Endothelial cell of umbilical vein (primary cell): Measurements from ENCODE around the gene TAF10. TPM values are rescaled to one million over a fixed set of nuclear protein-coding genes. Genes with fewer than 3 reads are reported as not detected.

Source experiments
- BruUV-seq: library from RNA; stranded (reverse); fragments of 400-500 nt; replicated peaks from 2 replicates; lab custom pipeline; 2021; lab: Mats Ljungman, UMichigan
- CTCF ChIA-PET: fragments of 300-600, 350-600 bp; sonication (Branson Sonifier 250); formaldehyde crosslinking; loops from one replicate; lab custom pipeline; 2021; ENCODE audit warnings: antibody characterized with exemption, inconsistent platforms; lab: Charles Lee
- POLR2A ChIA-PET: fragments of 300-600, 350-600 bp; sonication (Branson Sonifier 250); formaldehyde crosslinking; loops from one replicate; lab custom pipeline; 2021; ENCODE audit warnings: antibody characterized with exemption, inconsistent platforms; lab: Charles Lee
- DNase-seq: peaks from one replicate; pipeline ENCODE4 v3.0.0-alpha.2; 2011; ENCODE audit warnings: low read depth, low spot score
- FAIRE-seq: peaks from 2 replicates; lab custom pipeline; 2011; peaks lifted over from hg19 to GRCh38; lab: Jason Lieb, UNC
- H2AFZ ChIP-seq: 2 replicates; pipeline ENCODE4 v1.6.0; 2012; ENCODE audit warnings: low read depth, low read length, control low read depth, inconsistent platforms
- H3K27ac ChIP-seq: 2 replicates; pipeline ENCODE4 v1.5.1; 2011; ENCODE audit warnings: low read depth, mild to moderate bottlenecking, control low read depth, low read length, moderate library complexity; ENCODE audit not compliant: insufficient read depth
- H3K27me3 ChIP-seq, 2 experiments: 2 replicates each; pipeline versions ENCODE4 v1.6.0 to v1.6.1; 2011; ENCODE audit warnings: low read length in 2 of 2, mixed read lengths in 1 of 2; ENCODE audit not compliant: control insufficient read depth in 2 of 2, insufficient read depth in 2 of 2
- H3K36me3 ChIP-seq, 2 experiments: 2 replicates in 1 of 2; 3 replicates in 1 of 2; pipeline ENCODE4 v1.5.1; 2011; ENCODE audit warnings: low read length in 2 of 2, mild to moderate bottlenecking in 1 of 2, moderate library complexity in 1 of 2; ENCODE audit not compliant: control insufficient read depth in 2 of 2, insufficient read depth in 2 of 2; ENCODE audit errors: extremely low read depth in 1 of 2
- H3K4me1 ChIP-seq: 3 replicates; pipeline ENCODE4 v1.5.1; 2011; ENCODE audit warnings: mild to moderate bottlenecking, low read length; ENCODE audit not compliant: control insufficient read depth, insufficient read depth; ENCODE audit errors: extremely low read depth
- H3K4me2 ChIP-seq: 2 replicates; pipeline ENCODE4 v1.6.1; 2011; ENCODE audit warnings: low read length, control low read depth, mixed read lengths; ENCODE audit not compliant: insufficient read depth
- H3K4me3 ChIP-seq, 3 experiments: fragments of 200-600 bp in 1 of 3; sonication (generic), shearing (Covaris generic) in 1 of 3; replicated peaks in 1 of 3; 2 replicates each; pipeline ENCODE4 v1.5.1; 2011 to 2016; ENCODE audit warnings: control low read depth in 3 of 3, low read length in 3 of 3, mild to moderate bottlenecking in 2 of 3, inconsistent platforms in 1 of 3, low read depth in 1 of 3, moderate library complexity in 1 of 3; ENCODE audit not compliant: insufficient read depth in 1 of 3
- H3K79me2 ChIP-seq: 2 replicates; pipeline ENCODE4 v1.6.0; 2012; ENCODE audit warnings: low read length, inconsistent platforms; ENCODE audit not compliant: control insufficient read depth, insufficient read depth
- H3K9ac ChIP-seq: replicated peaks from 2 replicates; pipeline ENCODE3; 2011; ENCODE audit warnings: low read length, control low read depth; ENCODE audit not compliant: insufficient read depth; ENCODE audit errors: extremely low read depth
- H3K9me1 ChIP-seq: replicated peaks from 3 replicates; pipeline ENCODE4 v1.6.0; 2011; ENCODE audit warnings: mild to moderate bottlenecking, low read length; ENCODE audit not compliant: control insufficient read depth, insufficient read depth; ENCODE audit errors: extremely low read depth
- H3K9me3 ChIP-seq: replicated peaks from 2 replicates; pipeline ENCODE4 v1.5.1; 2012; ENCODE audit warnings: low read length, inconsistent platforms; ENCODE audit not compliant: control insufficient read depth, insufficient read depth
- H4K20me1 ChIP-seq: replicated peaks from 2 replicates; pipeline ENCODE3; 2011; ENCODE audit warnings: mild to moderate bottlenecking, low read length; ENCODE audit not compliant: control insufficient read depth, insufficient read depth; ENCODE audit errors: extremely low read depth
- EZH2 ChIP-seq: IDR thresholded peaks from 2 replicates; pipeline ENCODE4 v1.6.1; 2012; ENCODE audit warnings: borderline replicate concordance, low read depth, mild to moderate bottlenecking, moderate library complexity, low read length, inconsistent platforms; ENCODE audit not compliant: severe bottlenecking
- FOS ChIP-seq: IDR thresholded peaks from 2 replicates; pipeline ENCODE4 v1.6.1; 2011; ENCODE audit warnings: mild to moderate bottlenecking, low read length, moderate library complexity, borderline replicate concordance; ENCODE audit not compliant: insufficient read depth
- JUN ChIP-seq: IDR thresholded peaks from 2 replicates; pipeline ENCODE4 v1.6.1; 2011; ENCODE audit warnings: borderline replicate concordance, low read depth; ENCODE audit not compliant: insufficient read length, insufficient read depth
- MAX ChIP-seq: IDR thresholded peaks from 2 replicates; pipeline ENCODE4 v1.6.1; 2011; ENCODE audit not compliant: insufficient read depth, insufficient read length
- POLR2A ChIP-seq: IDR thresholded peaks from 2 replicates; pipeline ENCODE4 v1.6.1; 2012; ENCODE audit warnings: low read depth, mild to moderate bottlenecking, control low read depth, low read length
- POLR2AphosphoS5 ChIP-seq: IDR thresholded peaks from 2 replicates; pipeline ENCODE4 v1.6.1; 2012; ENCODE audit warnings: low read depth, mild to moderate bottlenecking, control low read depth, low read length, moderate library complexity; ENCODE audit not compliant: insufficient read depth
- dilution Hi-C: fragments of 300-500 bp; cut with MboI; formaldehyde crosslinking; loops from one replicate; pipeline ENCODE4 v1.15.0; 2019; ENCODE audit warnings: low sequenced_read_pairs; ENCODE audit not compliant: extremely low pct_ligation_motif_present
- intact Hi-C: fragments of 100-400 bp; cut with micrococcal nuclease; formaldehyde crosslinking; loops from one replicate; pipeline ENCODE4 v1.10.0; 2022
- polyA plus RNA-seq, 4 experiments: library from polyadenylated mRNA; depleted of rRNA in 3 of 4; stranded (reverse) in 3 of 4; unstranded in 1 of 4; fragments of >200 nt; gene quantifications; 2 replicates each; pipeline versions ENCODE4 v1.2.1 to v1.2.3, GENCODE V29; 2011 to 2012; ENCODE audit warnings: missing spikeins in 1 of 4
- total RNA-seq: library from RNA; stranded (reverse); gene quantifications from 2 replicates; pipeline ENCODE4 v1.2.3, GENCODE V29; 2021
- TF ChIP-seq, protein P1 (sequence below), 2 donors: IDR thresholded peaks; 1 replicate in 1 of 2; 2 replicates in 1 of 2; pipeline ENCODE4 v1.5.1; 2011; ENCODE audit warnings: low read length in 2 of 2, mild to moderate bottlenecking in 2 of 2, moderate library complexity in 2 of 2, control low read depth in 1 of 2, inconsistent platforms in 1 of 2, low read depth in 1 of 2; ENCODE audit not compliant: insufficient read depth in 1 of 2; ENCODE audit errors: extremely low read depth in 1 of 2

Gene TAF10
- total and polyA plus RNA-seq, 2 donors (not counting 3 experiments of a cell fraction or from before 2014, with no cell fraction given): 86.2 to 149 TPM

DNA sequence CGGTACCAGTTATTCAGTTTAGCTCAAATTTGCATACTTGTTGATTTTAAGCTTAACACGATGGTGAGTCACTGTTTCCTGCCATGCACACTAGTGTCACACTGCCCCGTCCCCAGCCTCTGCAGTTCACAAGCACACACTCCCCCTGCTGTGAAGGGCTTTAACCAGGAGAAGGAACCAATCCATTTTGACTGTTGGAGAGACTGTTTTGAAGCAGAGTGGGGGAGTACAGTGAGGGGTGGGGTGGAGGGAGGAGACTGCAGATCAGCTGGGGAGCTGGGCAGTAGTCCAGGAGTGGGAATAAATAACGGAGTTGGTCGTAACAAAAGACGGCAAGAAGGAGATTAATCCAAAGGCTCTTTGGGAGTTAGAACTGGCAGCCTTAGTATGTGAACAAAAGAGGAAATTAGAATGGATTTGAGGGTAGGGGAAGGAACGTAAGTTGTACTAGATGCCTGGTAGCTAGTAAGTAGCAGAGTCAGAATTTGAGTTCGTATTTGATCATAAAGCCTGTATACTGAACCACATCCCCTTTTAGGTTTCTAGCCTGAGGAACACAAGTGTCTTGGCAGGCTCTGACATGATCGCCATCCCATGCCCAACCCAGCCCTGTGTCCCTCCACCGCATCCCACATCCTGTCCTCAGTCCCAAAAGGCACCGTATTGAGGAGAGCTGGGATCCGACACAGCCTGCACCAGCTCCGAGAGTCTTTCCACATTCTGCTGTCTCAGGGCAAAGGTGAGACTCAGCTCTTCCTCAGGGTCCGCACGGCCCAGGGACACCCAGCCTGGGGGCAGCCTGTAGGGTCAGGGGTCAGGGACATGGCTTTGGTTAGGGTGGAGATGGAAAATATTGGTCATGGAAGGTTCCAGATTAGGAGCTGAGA lies 6.3 kb upstream of the TAF10 start:
- H3K9me3 ChIP-seq: no peaks in the 10 kb centered on the region
- H3K36me3 ChIP-seq: peaks cover 8 to 16% of the 10 kb centered on the region in 2 experiments
- ChIA-PET CTCF (interaction anchor here (0.6 to 7.6 kb wide), 26 partner anchors 10 to 240 kb away, joined by 3 to 79 read pairs (median 4); partner anchors contain the start of genes APBB1, ILK, MRPL17 and RRP8), POLR2A (interaction anchor here (0.7 to 1.9 kb wide), 10 partner anchors 11 to 995 kb away, joined by 3 to 7 read pairs (median 4); partner anchors contain the start of genes APBB1, ILK and MRPL17)
- no peaks in the 10 kb centered on the region for H4K20me1 ChIP-seq
- H3K27me3 ChIP-seq: no peaks in the 10 kb centered on the region
- peak overlapping the region; percentile 26 to 88 (median 87) for H3K4me3 ChIP-seq
- H2AFZ ChIP-seq: no peak overlapping the region
- peaks cover 7% of the 10 kb centered on the region for H3K79me2 ChIP-seq
- H3K9me1 ChIP-seq: no peaks in the 10 kb centered on the region
- FAIRE-seq (peak; percentile 96), DNase-seq (peak; percentile 92)
- peak overlapping the region; percentile 78 for H3K9ac ChIP-seq
- peaks cover 33% of the 10 kb centered on the region for H3K4me1 ChIP-seq
- H3K4me2 ChIP-seq: peak overlapping the region; percentile 80
- dilution Hi-C loops: no loop called here
- intact Hi-C loops: loop anchor here (1.0 to 5.0 kb wide), 8 partner anchors 14 to 144 kb away; partner anchors contain the start of gene MRPL17
- peak overlapping the region; percentile 68 for H3K27ac ChIP-seq
- no peak for TF ChIP-seq MAX
- TF ChIP-seq FOS: peak; percentile 84
- TF ChIP-seq JUN: peak; percentile 71
- peak; percentile 21 for TF ChIP-seq POLR2AphosphoS5
- TF ChIP-seq, protein P1, sequence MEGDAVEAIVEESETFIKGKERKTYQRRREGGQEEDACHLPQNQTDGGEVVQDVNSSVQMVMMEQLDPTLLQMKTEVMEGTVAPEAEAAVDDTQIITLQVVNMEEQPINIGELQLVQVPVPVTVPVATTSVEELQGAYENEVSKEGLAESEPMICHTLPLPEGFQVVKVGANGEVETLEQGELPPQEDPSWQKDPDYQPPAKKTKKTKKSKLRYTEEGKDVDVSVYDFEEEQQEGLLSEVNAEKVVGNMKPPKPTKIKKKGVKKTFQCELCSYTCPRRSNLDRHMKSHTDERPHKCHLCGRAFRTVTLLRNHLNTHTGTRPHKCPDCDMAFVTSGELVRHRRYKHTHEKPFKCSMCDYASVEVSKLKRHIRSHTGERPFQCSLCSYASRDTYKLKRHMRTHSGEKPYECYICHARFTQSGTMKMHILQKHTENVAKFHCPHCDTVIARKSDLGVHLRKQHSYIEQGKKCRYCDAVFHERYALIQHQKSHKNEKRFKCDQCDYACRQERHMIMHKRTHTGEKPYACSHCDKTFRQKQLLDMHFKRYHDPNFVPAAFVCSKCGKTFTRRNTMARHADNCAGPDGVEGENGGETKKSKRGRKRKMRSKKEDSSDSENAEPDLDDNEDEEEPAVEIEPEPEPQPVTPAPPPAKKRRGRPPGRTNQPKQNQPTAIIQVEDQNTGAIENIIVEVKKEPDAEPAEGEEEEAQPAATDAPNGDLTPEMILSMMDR (IDR thresholded peaks at IDR 0.05; ENCODE audit: extremely low read depth in 1 of 2, insufficient read depth in 1 of 2, low read depth in 1 of 2, low read length in 2 of 2): peak in 1 of 2 donors; percentile 15
- TF ChIP-seq EZH2: no peak
- TF ChIP-seq POLR2A: peak; percentile 51
- BruUV-seq: TSS peak; percentile 88
